Fibroblast of skin of scalp (primary cell): Measurements from ENCODE around the gene ASCL5.

Experiments used
- DNase-seq: peaks from one replicate; pipeline ENCODE4 v3.0.0-alpha.2; 2013

Gene ASCL5

GRCh38 chr1:201110616-201111015 is 16.4 kb downstream of the ASCL5 start:
- DNase-seq: no peak

- no peak for DNase-seq
Measured at GRCh38 chr1:201110138-201110537, 16.8 kb downstream of the ASCL5 start.

GRCh38 chr1:201109651-201110050 is 17.3 kb downstream of the ASCL5 start:
- DNase-seq: no peak

GRCh38 chr1:201108614-201109013 is 18.4 kb downstream of the ASCL5 start:
- no peak for DNase-seq

- no peak for DNase-seq
Measured at GRCh38 chr1:201105688-201106087, 21.3 kb downstream of the ASCL5 start.

GRCh38 chr1:201104141-201104540 is 22.8 kb downstream of the ASCL5 start:
- no peak for DNase-seq

- no peak for DNase-seq
Measured at GRCh38 chr1:201103666-201104065, 23.3 kb downstream of the ASCL5 start.

GRCh38 chr1:201100169-201100930 is 26.6 kb downstream of the ASCL5 start:
- no peak for DNase-seq

GRCh38 chr1:201098992-201099677 is 27.8 kb downstream of the ASCL5 start:
- no peak for DNase-seq

GRCh38 chr1:201096977-201097856 is 29.8 kb downstream of the ASCL5 start:
- no peak for DNase-seq

GRCh38 chr1:201096041-201096461 is 30.9 kb downstream of the ASCL5 start:
- DNase-seq: no peak

GRCh38 chr1:201095581-201095980 is 31.4 kb downstream of the ASCL5 start:
- DNase-seq: no peak

- DNase-seq: no peak
Measured at GRCh38 chr1:201094832-201095231, 32.2 kb downstream of the ASCL5 start.

GRCh38 chr1:201093962-201094361 is 33.0 kb downstream of the ASCL5 start:
- DNase-seq: no peak

- no peak for DNase-seq
Measured at GRCh38 chr1:201093561-201093960, 33.4 kb downstream of the ASCL5 start.

GRCh38 chr1:201092738-201093137 is 34.2 kb downstream of the ASCL5 start:
- no peak for DNase-seq

- DNase-seq: peak; percentile 4
Measured at GRCh38 chr1:201091256-201091655, 35.7 kb downstream of the ASCL5 start.

GRCh38 chr1:201090541-201090940 is 36.4 kb downstream of the ASCL5 start:
- DNase-seq: peak; percentile 7

GRCh38 chr1:201089596-201089995 is 37.4 kb downstream of the ASCL5 start:
- DNase-seq: no peak

- no peak for DNase-seq
Measured at GRCh38 chr1:201088901-201089525, 38.0 kb downstream of the ASCL5 start.

- peak; percentile 10 for DNase-seq
Measured at GRCh38 chr1:201088395-201088794, 38.6 kb downstream of the ASCL5 start.

- DNase-seq: peak; percentile 44
Measured at GRCh38 chr1:201085902-201086735, 40.9 kb downstream of the ASCL5 start.
